ENCODE data around the gene MPZL2. TPM values are rescaled to one million over a fixed set of nuclear protein-coding genes. Genes with fewer than 3 reads are reported as not detected.

The MPZL2 gene
- total RNA-seq, 1 experiment from 2014 or later: 69.9 TPM

DNA sequence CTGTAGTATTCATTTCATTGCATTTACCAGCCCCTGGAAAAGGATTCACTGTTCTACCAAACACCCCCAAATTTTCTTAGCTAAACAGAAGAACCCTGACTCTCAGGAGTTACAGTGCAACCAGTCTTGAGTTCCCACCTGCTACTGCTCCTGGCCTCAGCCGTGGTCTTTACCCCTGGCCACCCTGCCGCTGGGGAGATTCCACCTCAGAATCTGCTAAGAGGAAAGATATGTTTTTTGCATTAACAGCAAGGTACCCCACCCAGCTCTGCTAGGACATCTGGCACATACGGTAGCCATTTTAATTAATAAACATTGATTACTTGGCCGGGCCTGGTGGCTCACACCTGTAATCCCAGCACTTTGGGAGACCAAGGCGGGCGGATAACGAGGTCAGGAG is 48.3 kb downstream of the MPZL2 start:
- Histone ChIP-seq H3K4me1 (peaks cover 70% of the 10 kb centered on the region), H3K4me3 (ENCODE audit: low read depth, low read length) (no peak overlapping the region), H3K36me3 (ENCODE audit: control insufficient read depth, insufficient read depth, low read length) (no peaks in the 10 kb centered on the region), H3K27me3 (replicated peaks; ENCODE audit: control insufficient read depth, insufficient read depth, low read length) (no peaks in the 10 kb centered on the region), H3K9me3 (no peaks in the 10 kb centered on the region)
- intact Hi-C loops (cut with micrococcal nuclease; ENCODE audit: unreplicated experiment): no loop called here
- no peaks in the 10 kb centered on the region for H3K9me3 Mint-ChIP-seq (ENCODE audit: unreplicated experiment)
- BruUV-seq (replicated peaks): no TSS peak
- peak overlapping the region; percentile 67 for H3K27ac Mint-ChIP-seq (ENCODE audit: unreplicated experiment)
- peaks cover 12% of the 10 kb centered on the region for H3K36me3 Mint-ChIP-seq (ENCODE audit: insufficient read depth, unreplicated experiment)
- no peaks in the 10 kb centered on the region for H3K27me3 Mint-ChIP-seq (ENCODE audit: insufficient read depth, unreplicated experiment)
- ChIA-PET POLR2A (interaction anchor here (1.2 to 1.4 kb wide), 3 partner anchors 14 to 49 kb away, joined by 3 to 6 read pairs (median 3); partner anchors contain the start of gene MPZL2), CTCF (interaction anchor here (1.4 to 4.1 kb wide), 3 partner anchors 13 to 21 kb away, joined by 3 to 24 read pairs (median 5); no protein-coding TSS in a partner anchor)
- DNase-seq: no peak
- peaks cover 51% of the 10 kb centered on the region for H3K4me1 Mint-ChIP-seq (ENCODE audit: low read depth, unreplicated experiment)
- H3K4me3 Mint-ChIP-seq (ENCODE audit: unreplicated experiment): no peak overlapping the region
- TF ChIP-seq, protein P1, sequence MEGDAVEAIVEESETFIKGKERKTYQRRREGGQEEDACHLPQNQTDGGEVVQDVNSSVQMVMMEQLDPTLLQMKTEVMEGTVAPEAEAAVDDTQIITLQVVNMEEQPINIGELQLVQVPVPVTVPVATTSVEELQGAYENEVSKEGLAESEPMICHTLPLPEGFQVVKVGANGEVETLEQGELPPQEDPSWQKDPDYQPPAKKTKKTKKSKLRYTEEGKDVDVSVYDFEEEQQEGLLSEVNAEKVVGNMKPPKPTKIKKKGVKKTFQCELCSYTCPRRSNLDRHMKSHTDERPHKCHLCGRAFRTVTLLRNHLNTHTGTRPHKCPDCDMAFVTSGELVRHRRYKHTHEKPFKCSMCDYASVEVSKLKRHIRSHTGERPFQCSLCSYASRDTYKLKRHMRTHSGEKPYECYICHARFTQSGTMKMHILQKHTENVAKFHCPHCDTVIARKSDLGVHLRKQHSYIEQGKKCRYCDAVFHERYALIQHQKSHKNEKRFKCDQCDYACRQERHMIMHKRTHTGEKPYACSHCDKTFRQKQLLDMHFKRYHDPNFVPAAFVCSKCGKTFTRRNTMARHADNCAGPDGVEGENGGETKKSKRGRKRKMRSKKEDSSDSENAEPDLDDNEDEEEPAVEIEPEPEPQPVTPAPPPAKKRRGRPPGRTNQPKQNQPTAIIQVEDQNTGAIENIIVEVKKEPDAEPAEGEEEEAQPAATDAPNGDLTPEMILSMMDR (IDR thresholded peaks at IDR 0.05; ENCODE audit: insufficient read depth in 1 of 2, low read depth in 1 of 2, low read length in 1 of 2, severe bottlenecking in 1 of 2, unreplicated experiment in 1 of 2): no peak

GRCh38 chr11:118215262-118215661 is 48.8 kb downstream of the MPZL2 start:
- intact Hi-C loops (cut with micrococcal nuclease; ENCODE audit: unreplicated experiment): no loop called here
- POLR2A ChIA-PET: no interaction called here
- H3K27ac Mint-ChIP-seq (ENCODE audit: unreplicated experiment): peak overlapping the region; percentile 67

DNA sequence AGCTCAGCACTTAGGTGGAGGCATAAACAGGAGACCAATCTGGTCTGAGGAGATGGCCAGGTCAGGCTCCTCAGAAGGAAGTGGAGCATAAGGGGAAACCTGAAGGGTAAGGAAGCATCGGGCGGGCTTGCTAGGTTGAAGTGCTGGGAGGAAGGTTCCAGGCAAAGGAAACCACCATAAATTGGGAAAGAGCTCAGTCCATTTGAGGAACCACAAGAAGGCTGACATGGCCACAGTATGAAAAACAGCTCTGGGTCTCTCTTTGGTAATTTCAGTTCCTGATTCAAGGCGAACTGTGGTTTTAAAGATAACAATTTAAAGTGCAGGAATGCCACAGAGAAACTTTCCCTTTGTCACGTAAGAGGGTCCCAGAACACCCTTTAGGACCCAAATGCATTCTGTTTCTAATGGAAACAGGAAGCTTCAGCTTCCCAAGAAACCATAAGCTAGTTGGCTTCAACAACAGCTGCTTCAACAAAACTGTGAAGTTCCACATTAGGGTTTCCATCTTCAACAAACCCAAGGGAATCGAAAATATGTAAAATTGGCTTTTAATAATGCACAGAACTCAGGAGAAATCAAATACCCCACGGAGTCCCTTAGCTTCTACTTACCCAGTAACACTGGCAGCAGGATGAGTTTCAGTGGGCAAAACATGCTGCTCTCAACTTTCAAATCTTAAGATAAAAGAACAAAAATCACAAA is 49.7 kb downstream of the MPZL2 start:
- Histone ChIP-seq H3K4me1 (peaks cover 81% of the 10 kb centered on the region), H3K36me3 (ENCODE audit: control insufficient read depth, insufficient read depth, low read length) (no peaks in the 10 kb centered on the region), H3K27me3 (replicated peaks; ENCODE audit: control insufficient read depth, insufficient read depth, low read length) (no peaks in the 10 kb centered on the region), H3K4me3 (ENCODE audit: low read depth, low read length) (peak overlapping the region; percentile 18; the same call in 1 of the 2 replicates), H3K9me3 (no peaks in the 10 kb centered on the region)
- Mint-ChIP-seq H3K4me3 (ENCODE audit: unreplicated experiment) (peak overlapping the region; percentile 45), H3K36me3 (ENCODE audit: insufficient read depth, unreplicated experiment) (peaks cover 12% of the 10 kb centered on the region), H3K4me1 (ENCODE audit: low read depth, unreplicated experiment) (peaks cover 54% of the 10 kb centered on the region), H3K27me3 (ENCODE audit: insufficient read depth, unreplicated experiment) (no peaks in the 10 kb centered on the region), H3K9me3 (ENCODE audit: unreplicated experiment) (no peaks in the 10 kb centered on the region), H3K27ac (ENCODE audit: unreplicated experiment) (peak overlapping the region; percentile 67)
- DNase-seq: no peak
- CTCF ChIA-PET: interaction anchor here (1.4 to 4.1 kb wide), 2 partner anchors 16 to 81 kb away, joined by 3 to 24 read pairs; no protein-coding TSS in a partner anchor
- POLR2A ChIA-PET: interaction anchor here (0.6 to 1.4 kb wide), 3 partner anchors 19 to 61 kb away, joined by 3 to 11 read pairs (median 3); no protein-coding TSS in a partner anchor
- TF ChIP-seq, protein P1 (IDR thresholded peaks at IDR 0.05; ENCODE audit: insufficient read depth in 1 of 2, low read depth in 1 of 2, low read length in 1 of 2, severe bottlenecking in 1 of 2, unreplicated experiment in 1 of 2): no peak
- BruUV-seq (replicated peaks): TSS peak; percentile 40
- intact Hi-C loops (cut with micrococcal nuclease; ENCODE audit: unreplicated experiment): no loop called here

More at GRCh38 chr11:118215262-118215661, 48.8 kb downstream of the MPZL2 start:
- Mint-ChIP-seq H3K4me1 (ENCODE audit: low read depth, unreplicated experiment) (peaks cover 54% of the 10 kb centered on the region), H3K4me3 (ENCODE audit: unreplicated experiment) (no peak overlapping the region), H3K27me3 (ENCODE audit: insufficient read depth, unreplicated experiment) (no peaks in the 10 kb centered on the region), H3K36me3 (ENCODE audit: insufficient read depth, unreplicated experiment) (peaks cover 12% of the 10 kb centered on the region), H3K9me3 (ENCODE audit: unreplicated experiment) (no peaks in the 10 kb centered on the region)
- H3K9me3 ChIP-seq: no peaks in the 10 kb centered on the region
- TF ChIP-seq, protein P1 (IDR thresholded peaks at IDR 0.05; ENCODE audit: insufficient read depth in 1 of 2, low read depth in 1 of 2, low read length in 1 of 2, severe bottlenecking in 1 of 2, unreplicated experiment in 1 of 2): no peak
- H3K4me3 ChIP-seq (ENCODE audit: low read depth, low read length): no peak overlapping the region
- BruUV-seq (replicated peaks): no TSS peak
- CTCF ChIA-PET: interaction anchor here (1.4 to 4.1 kb wide), 2 partner anchors 17 to 80 kb away, joined by 3 to 24 read pairs; no protein-coding TSS in a partner anchor
- peaks cover 75% of the 10 kb centered on the region for H3K4me1 ChIP-seq
- no peak for DNase-seq
- H3K36me3 ChIP-seq (ENCODE audit: control insufficient read depth, insufficient read depth, low read length): no peaks in the 10 kb centered on the region
- H3K27me3 ChIP-seq (replicated peaks; ENCODE audit: control insufficient read depth, insufficient read depth, low read length): no peaks in the 10 kb centered on the region
